ENCODE data around the gene TRIM28.
"Not testable (repeated sequence)": the region's sequence is repeated elsewhere in the genome, so short reads cannot be mapped to it uniquely, and the experiment has no call there.

The TRIM28 gene

DNA sequence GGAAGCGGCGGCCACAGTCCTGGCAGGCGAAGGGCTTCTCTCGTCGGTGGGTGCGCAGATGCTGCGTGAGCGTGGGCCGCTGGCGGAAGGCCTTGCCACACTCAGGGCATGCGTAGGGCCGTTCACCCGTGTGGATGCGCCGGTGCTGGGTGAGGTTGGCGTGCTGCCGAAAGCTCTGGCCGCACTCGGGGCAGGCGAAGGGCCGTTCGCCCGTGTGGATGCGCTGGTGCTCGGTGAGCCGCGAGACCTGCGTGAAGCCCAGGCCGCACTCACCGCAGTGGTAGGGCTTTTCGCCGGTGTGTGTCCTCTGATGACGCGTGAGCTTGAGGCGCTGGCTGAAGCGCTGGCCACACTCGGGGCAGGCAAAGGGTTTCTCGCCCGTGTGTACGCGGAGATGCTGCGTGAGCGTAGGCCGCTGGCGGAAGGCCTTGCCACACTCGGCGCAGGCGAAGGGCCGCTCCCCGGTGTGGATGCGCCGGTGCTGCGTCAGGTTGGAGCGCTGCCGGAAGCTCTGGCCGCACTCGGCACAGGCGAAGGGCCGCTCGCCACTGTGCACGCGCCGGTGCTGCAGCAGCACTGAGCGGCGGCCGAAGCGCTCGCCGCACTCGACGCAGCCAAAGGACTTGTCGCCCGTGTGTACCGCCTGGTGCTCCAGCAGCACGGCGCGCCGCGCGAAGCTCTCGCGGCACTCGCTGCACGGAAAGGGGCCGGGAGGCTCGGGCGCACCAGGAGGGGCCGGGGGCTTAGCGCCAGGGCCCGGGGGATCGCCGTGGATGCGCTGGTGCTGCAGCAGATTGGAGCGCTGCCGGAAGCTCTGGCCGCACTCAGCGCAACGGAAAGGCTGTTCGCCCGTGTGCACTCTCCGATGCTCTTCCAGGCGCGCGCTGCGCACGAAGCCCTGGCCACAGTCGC is 18.5 kb downstream of the TRIM28 start:
- DNase-seq, result peak; percentile 55

DNA sequence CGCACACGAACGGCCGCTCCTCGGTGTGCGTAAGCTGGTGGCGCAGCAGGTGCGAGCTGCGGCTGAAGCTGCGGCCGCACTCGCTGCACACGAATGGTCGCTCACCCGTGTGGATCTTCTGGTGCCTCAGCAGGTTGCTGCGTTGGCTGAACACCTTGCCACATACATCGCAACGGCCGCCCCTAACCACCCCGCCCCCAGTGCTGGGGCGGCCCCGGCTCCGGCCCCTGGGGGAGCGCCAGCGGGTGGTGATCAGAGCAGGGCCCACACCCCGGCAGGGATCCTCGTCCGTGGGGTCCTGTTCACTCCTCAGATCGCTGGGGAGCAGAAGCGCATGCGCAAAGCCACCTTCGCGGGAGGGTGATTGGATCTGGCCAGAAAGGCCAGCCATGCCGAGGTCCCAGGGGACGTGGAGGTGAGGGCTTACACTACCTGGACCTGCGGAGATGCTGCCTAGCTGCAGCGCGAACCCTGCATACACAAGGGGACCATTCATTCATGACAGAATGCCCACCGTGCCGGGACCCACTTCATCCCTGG is 19.2 kb downstream of the TRIM28 start:
- no peak for DNase-seq

DNA sequence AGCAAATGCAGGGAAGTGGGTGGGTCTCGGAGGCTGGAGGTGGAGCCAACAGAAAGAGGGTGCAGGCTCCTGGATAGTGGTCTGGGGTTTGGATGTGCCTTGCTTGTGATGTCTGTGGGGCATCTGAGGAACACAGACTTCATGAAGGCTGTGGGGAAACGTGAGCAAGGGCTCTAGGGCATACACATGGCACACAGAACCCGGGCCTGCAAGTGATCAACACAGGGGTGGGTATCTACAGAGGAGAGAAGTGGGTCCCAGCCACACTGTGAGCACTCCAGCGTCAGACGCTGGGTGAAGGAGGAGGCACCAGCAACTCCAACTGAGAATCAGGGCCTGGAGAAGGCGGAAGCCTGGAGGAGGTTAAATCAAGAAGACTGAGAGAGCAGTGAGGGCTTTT is 20.0 kb downstream of the TRIM28 start:
- DNase-seq, result no peak

DNA sequence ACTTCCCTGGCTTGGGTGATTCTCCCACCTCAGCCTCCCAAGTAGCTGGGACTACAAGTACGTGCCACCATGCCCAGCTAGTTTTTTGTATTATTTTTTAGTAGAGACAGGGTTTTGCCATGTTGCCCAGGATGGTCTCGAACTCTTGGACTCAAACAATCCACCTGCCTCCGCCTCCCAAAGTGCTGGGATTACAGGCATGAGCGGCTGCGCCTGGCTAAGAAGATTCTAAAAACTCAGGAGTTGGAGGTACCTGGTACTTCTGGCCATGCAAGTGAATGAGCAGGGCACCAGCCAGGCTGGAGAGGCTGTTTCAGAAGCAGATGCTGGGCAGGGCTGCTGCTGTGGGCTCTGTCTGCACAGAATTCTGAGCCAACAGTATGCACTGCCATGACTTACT is 23.1 kb downstream of the TRIM28 start:
- DNase-seq, result no peak

DNA sequence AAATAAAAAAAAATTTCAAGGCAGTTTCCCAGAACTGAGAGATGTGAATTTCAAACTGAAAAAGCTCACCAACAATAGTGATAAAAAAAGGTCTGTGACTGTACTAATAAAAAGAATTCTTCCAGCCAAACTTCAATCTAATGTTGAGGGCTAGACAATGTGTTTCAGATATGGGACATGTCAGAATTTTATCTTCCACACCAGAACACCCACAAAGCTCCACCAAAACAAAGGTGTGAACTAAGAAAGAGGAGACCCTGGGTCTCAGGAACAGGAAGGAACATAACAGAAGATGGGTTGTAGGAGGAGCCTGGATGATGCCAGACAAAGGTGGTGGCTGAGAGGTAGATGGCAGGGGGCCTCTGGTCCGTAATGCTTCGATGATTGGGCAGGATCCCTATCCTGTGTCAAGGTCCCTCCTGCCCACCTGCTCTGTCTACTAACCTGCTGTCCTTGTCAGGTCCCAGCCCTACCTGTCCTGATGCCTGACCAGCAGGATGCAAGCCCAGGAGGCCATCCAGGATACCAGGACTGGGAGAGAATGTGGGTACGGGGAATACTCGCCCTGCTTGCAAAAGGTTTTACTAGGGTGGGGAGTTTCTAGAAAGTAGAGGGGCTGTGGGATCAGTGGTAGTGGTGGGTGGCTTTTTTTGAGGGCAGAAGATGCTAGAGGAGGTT is 24.7 kb downstream of the TRIM28 start:
- DNase-seq, result peak; percentile 22

DNA sequence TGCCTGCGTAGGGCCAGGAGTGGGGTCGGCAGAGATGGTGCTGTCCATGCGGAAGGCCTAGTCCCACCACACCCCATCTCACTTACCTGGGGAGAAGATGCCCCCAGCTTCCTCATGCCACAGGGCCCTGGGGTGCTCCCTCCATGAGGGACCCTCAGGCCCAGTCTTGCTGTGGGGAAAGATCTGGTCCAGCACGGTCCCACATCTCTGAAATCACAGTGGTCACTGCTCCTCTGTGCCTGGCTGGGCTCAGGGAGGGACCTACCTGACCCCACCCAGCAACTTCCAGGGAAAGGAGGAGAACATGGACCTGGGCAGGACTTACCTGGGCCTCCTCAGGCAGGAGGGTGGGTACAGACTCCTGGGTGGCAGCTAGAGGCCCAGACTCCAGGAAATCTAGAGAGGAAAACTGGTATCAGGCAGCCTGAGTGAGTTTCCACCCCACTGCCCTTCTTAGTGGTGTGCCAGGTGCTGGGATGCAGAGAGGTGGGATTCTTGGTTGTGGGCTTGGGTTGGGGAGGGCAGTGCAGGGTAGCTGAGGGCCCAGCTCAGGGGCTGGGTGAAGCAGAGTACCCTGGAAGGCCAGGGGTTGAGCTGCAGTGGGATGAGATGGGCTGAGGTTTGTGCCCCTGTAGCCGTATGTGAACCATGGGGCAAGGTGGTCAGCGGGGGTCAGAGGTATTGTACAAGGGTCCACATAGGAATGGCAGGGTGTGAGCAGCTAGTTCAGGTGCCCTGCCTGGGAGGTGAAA is 25.5 kb downstream of the TRIM28 start:
- peak; percentile 24 for DNase-seq

DNA sequence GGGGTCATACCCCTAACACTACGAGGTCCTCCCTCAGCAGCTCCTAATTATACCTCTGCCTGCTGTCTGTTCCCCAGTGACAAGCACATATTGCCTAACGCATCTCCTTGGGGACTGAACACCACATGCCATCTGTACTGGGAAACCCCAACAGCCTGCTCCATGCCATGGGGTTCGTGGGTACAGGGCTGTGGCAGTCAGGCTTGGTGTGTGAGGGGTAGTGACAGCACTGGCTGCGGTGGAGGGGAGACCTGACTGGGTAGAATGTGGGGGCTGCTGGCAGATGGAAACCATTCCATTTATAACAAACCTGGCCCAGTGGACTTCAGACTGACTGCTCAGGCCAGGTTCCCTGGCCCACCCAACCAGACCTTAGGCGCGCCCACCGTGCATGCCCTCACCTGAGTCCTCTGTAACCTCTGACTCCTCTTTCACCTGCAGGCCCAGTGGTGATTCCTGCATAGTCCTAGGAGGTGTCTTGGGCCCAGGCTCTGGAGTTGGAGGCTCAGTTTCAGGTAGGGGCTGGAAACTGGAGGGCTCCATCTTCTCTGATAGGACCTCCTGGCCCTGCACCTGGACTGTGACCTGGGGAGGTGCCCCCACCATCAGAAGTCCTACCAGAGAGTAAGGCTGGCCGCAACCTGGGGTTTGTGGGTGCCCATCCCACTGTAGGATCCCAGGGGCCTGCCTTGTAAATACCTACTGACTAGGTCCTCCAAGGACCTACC is 26.2 kb downstream of the TRIM28 start:
- DNase-seq, result peak; percentile 29

DNA sequence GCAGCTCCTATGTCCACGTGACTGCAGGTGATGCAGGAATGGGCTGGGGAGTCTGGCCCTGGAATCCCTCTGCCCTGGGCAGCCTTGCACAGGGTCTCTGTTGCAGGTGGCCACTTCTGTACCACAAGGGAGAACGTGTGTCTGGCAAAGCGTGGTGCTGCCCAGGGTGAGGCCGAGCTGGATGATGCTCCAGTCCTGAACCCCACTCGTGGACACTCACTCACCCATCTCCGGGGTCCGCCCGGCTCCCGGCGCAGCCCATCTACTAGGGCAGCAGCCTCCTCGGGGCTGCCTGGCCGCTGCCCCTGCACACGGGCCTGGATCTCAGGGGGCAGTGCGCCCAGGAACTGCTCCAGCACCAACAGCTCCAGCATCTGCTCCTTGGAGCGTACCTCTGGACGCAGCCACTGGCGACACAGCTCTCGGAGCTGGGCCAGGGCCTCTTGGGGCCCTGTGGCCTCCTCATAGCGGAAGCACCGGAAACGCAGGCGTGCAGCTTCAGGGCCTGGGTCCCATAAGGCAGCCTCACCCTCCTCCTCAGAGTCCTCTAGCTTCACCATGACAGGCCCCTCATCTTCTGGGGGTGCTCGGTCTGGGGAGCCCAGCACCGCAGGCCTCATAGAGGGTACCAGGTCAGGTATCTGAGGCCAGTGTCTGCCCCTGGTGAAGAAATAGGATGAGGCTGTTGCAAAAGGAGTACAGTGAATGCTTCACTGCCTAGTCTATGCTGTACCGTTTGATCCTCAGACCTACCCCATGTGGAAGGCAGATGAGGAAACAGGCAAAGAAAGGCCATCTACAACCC is 27.1 kb downstream of the TRIM28 start:
- DNase-seq, result peak; percentile 29

DNA sequence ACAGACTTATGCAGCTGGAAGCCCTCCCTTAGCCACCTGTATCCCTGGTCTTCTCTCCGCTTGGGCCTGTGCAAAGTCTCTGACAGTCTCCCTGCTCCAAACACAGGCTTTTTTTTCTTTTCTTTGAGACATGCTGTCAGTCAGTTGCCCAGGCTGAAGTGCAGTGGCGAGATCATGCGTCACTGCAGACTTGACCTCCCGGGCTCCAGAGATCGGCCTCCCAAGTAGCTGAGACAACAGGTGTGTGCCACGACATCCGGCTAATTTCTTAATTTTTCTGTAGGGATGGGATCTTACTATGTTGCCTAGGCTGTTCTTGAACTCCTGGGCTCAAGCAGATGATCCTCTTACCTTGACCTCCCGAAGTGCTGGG is 27.7 kb downstream of the TRIM28 start:
- DNase-seq, result peak; percentile 21

DNA sequence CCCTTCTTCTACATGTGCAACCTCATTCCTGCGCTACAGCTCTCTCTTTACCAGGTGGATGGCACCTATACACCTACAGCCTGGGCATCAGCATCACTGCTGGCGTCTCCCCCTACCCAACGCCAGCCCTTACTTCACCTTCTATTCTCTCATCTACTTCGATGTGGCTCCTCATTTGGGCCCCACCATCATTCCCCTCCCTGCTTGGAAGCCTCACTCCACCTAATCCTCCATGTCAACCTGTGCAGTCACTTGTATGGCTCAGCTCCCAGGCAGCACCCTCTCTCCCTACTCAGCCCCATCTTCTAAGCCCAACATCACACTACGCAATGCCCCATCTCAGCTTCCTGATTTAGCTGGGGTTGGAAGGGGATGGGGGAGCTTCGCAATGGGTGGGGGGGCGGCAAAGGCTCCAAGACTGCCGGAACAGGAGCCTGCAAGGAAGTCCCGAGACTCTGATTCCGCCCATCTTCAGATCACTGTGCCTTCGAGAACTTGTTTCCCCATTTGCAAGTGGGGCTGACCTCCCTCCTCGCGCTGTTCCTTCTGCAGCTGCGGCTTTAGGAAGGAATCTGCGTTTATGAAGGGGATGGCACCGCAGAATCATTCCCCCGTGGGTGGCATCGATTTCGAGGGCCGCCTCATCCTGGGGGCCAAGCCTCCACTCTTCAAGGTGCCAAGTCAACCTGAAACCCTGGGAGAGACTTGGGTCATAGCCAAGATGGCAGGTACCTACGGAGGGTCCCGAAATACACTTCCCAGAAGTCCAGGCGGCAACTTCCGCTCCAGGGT is 28.4 kb downstream of the TRIM28 start:
- DNase-seq, result peak; percentile 21

DNA sequence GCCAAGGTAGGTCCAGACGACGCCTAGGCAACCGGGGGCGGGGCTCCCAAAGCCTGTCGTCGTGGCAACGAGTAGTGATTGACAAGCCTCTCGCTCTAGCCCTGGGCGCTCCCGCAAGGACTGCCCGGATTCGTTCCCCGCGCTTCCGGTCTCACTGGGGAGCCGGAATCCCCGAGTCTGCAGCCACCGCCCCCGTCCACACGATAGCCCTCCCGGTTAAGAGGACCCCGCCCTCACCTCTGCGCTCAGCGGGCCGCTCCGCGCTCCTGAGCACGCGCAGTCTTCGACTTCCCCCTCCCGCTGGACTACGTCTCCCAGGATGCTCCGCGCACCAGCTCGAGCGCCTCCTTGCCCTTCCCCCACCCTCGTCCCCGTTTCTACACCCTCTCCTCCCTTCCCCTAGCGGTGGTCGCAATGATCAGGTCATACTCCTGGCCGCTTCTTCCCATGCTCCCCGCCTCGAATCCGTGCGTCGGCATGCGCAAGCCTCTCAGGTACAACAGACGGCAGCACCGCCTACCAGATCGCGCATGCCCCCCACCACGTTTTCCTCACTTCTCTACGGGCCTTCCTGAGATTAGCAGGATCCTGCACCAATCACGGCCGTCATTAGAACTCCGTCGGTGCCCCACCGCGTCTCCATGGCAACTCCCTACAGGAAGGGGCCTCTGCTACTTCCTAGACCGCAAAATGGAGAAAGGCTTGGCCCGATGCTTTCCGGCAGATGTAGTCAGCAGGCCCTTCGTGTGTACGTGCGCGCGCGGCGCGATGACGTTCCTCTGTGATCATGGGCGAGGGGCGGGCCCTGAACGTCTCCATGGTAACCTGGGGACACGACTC is 29.2 kb downstream of the TRIM28 start, which contains the start of gene MZF1:
MZF1 (minus strand) TSS at position 518 of the 840 bp plus-strand sequence. CDS start 1,946 bp downstream, outside the sequence.
- DNase-seq, result peak; percentile 98

DNA sequence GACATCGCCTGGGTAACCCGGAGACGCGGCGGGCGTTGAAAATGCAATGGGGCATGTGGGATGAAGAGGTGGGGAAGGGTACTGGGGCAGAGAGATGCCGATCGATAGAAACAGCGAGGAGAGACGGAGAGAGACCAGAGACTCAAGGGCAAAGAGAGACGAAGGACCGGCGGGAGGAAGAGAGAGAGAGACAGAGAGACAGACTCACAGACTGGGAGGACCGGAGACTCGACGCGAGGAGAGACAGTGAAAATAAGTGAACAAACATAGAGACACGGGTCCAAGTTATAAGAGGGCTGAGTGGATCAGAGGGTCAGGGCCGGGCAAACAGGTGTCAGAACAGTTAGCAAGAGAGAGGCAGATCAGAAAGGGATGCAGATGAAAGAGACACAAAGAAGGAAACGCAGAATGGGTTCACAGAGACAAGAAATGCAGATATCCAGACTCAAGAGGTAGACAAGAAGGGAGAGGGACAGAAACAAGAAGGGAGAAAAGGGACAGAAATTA is 29.8 kb downstream of the TRIM28 start:
- DNase-seq, result no peak

DNA sequence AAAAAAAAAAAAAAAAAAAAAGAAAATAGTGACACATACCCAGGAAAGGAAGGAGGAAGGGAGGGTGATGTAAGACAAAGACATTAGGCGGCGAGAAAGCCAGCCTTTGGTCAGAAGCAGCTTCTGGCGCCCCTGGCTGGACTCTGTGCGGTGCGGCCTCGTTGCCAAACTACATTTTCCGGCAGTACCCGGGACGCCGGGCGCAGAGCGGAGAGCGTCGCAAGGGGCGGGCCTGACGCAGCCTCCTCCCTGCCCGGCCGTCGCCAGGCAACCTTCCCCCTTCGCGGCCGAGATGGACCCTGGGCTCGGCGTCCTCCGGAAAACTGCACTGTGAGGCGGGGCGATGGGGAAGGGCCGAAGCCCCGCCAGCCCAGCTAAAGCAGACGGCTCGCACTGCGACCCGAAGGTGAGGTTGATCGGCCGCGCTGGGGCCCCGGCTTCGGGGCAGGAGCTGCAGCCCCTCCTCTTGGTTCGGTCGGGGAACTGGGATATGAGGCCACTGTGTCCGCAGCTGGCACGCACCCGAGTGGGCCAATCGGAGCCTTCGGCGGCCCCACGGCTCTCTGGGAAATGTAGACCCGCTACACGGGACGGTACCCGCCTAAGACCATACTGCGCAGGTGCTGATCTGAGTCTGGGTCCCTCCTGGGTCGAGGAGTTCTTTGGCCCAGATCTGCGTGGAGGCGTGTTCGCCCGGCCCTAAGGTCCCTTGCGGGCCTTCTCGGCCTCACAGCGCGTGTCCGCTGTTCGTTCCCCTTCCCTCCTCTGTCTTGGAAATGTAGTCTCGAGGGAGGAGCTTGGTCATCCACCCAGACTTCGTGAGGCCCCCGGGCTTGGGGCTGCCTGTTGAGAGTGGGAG is 31.5 kb downstream of the TRIM28 start:
- DNase-seq, result peak; percentile 82

DNA sequence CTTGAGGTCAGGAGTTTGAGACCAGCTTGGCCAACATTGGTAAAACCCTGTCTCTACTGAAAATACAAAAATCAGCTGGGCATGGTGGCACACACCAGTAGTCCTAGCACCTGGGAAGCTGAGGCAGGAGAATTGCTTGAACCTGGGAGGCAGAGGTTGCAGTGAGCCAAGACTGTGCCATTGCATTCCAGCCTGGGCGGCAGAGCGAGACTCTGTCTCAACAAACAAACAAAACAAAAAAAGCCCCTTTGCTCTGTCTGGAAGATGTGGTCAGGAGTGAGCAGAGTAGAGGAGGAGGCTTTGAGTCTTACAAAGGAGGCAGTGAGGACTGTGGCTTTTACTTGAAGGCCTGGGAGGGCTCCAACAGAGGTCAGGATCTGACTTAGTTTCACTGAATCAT is 33.7 kb downstream of the TRIM28 start:
- not testable (repeated sequence) for DNase-seq

DNA sequence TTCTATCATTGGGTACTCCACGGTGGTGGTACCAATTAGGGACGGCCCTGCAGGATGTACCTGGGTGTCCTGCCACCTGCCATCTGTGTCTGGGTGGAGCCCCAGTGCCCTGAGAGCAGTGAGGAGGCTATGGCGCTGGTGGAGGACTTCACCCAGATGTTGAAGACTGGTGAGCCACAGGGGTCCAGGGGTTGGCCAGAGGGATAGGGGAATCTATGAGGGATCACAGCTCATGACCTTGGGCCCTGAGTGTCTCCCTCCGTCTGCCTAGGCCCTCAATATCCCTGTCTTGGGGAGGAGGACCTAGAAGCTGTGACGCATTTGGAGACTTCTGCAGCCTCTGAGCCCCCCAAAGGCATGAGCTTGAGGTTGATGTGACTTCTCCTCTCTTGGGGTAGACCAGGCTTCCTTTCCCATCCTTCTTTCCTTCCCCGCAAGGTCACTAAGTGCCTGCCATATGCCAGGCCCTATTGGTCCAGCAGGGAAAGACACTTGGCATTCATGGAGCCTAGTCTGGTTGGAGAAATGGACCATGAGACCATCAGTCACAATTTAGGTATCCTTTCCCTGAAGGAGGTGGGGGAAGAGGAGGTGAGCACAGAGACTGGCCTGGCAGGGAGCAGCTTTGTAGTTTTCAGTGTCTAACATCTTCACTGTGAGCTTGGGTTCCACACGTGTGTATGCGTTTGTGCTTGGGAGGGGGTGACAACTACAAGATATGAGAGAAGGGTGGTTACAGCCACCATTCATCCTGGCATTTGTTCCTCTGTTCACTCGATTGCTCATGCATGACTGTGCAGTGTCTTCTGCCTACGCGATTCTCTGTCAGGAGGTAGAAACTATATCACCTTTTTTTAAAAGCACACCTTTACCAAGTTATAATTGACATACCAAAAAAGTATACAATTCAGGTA is 34.4 kb downstream of the TRIM28 start:
- peak; percentile 25 for DNase-seq

DNA sequence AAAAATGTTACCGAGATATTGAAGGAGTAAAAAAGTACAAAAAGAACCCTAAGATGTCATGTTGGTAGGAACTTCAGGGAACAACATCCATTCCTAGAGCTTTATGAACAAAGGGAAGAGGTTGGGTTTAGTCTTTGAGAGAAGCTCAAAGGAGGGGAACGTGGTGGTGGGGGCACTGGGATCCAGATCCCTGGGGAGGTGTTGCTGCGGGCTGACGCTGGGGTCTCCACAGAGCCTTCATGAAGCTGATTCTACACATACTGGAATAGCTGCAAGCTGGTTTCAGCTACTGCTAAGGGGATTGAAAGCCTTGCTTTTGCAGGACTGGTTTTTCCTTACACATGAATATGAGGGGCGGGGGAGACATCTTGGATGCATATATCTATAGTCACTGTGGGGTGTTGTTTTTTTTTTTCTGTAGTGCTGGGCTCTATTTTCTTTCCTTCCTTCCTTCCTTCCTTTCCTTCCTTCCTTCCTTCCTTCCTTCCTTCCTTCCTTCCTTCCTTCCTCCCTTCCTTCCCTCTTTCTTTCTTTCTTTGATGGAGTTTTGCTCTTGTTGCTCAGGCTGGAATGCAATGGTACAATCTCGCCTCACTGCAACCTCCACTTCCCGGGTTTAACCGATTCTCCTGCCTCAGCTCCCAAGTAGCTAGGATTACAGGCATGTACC is 35.7 kb downstream of the TRIM28 start:
- DNase-seq, result peak; percentile 19
